T-helper 9 cell (primary cell): ENCODE results near the gene COL15A1.
A peak's percentile ranks its signal among the peaks of the same experiment; 100 is the strongest.
"Not testable (repeated sequence)": the region's sequence is repeated elsewhere in the genome, so short reads cannot be mapped to it uniquely, and the experiment has no call there.

Source experiments
- DNase-seq: peaks from one replicate; pipeline ENCODE4 v3.0.0-alpha.2; 2020

Gene COL15A1

GRCh38 chr9:98995971-98996504 lies 52.3 kb downstream of the COL15A1 start:
- no peak for DNase-seq

GRCh38 chr9:98997604-98998003 lies 53.9 kb downstream of the COL15A1 start:
- no peak for DNase-seq

GRCh38 chr9:98998441-98999151 lies 54.9 kb downstream of the COL15A1 start:
- DNase-seq: peak; percentile 50

- DNase-seq: no peak
Measured at GRCh38 chr9:98999152-98999525, 55.4 kb downstream of the COL15A1 start.

GRCh38 chr9:99000476-99001395 lies 57.0 kb downstream of the COL15A1 start:
- peak; percentile 50 for DNase-seq

GRCh38 chr9:99001892-99002291 lies 58.2 kb downstream of the COL15A1 start:
- no peak for DNase-seq

GRCh38 chr9:99002706-99003105 lies 59.0 kb downstream of the COL15A1 start:
- no peak for DNase-seq

- DNase-seq: no peak
Measured at GRCh38 chr9:99003308-99003707, 59.6 kb downstream of the COL15A1 start.

- DNase-seq: no peak
Measured at GRCh38 chr9:99004115-99004514, 60.4 kb downstream of the COL15A1 start.

GRCh38 chr9:99004717-99005460 lies 61.2 kb downstream of the COL15A1 start:
- no peak for DNase-seq

- no peak for DNase-seq
Measured at GRCh38 chr9:99005651-99006050, 61.9 kb downstream of the COL15A1 start.

GRCh38 chr9:99006511-99006910 lies 62.8 kb downstream of the COL15A1 start:
- DNase-seq: no peak

- DNase-seq: no peak
Measured at GRCh38 chr9:99006979-99007378, 63.3 kb downstream of the COL15A1 start.

- no peak for DNase-seq
Measured at GRCh38 chr9:99008203-99008602, 64.5 kb downstream of the COL15A1 start.

- not testable (repeated sequence) for DNase-seq
Measured at GRCh38 chr9:99010393-99010792, 66.7 kb downstream of the COL15A1 start.

GRCh38 chr9:99011161-99011709 lies 67.5 kb downstream of the COL15A1 start:
- DNase-seq: no peak

- no peak for DNase-seq
Measured at GRCh38 chr9:99012957-99013512, 69.3 kb downstream of the COL15A1 start.

GRCh38 chr9:99013550-99013949 lies 69.8 kb downstream of the COL15A1 start:
- no peak for DNase-seq

GRCh38 chr9:99015448-99015847 lies 71.7 kb downstream of the COL15A1 start:
- DNase-seq: no peak

GRCh38 chr9:99015890-99016289 lies 72.2 kb downstream of the COL15A1 start:
- DNase-seq: no peak

GRCh38 chr9:99016681-99017387 lies 73.1 kb downstream of the COL15A1 start:
- no peak for DNase-seq

- no peak for DNase-seq
Measured at GRCh38 chr9:99018653-99019052, 74.9 kb downstream of the COL15A1 start.
